Choroid plexus epithelial cell (primary cell): Measurements from ENCODE around the gene OLFML2B.

Experiments
- DNase-seq: peaks from one replicate; pipeline ENCODE4 v3.0.0-alpha.2; 2010; ENCODE audit warnings: low read depth
- H3K4me3 ChIP-seq: 2 replicates; pipeline ENCODE4 v1.5.1; 2011; ENCODE audit warnings: low read depth, mild to moderate bottlenecking, control low read depth, low read length, moderate library complexity
- CTCF ChIP-seq: conservative IDR thresholded peaks from 2 replicates; pipeline ENCODE4 v1.5.1; 2011; ENCODE audit warnings: low read depth, mild to moderate bottlenecking, control low read depth, inconsistent platforms, low read length, moderate library complexity

The OLFML2B gene

DNA sequence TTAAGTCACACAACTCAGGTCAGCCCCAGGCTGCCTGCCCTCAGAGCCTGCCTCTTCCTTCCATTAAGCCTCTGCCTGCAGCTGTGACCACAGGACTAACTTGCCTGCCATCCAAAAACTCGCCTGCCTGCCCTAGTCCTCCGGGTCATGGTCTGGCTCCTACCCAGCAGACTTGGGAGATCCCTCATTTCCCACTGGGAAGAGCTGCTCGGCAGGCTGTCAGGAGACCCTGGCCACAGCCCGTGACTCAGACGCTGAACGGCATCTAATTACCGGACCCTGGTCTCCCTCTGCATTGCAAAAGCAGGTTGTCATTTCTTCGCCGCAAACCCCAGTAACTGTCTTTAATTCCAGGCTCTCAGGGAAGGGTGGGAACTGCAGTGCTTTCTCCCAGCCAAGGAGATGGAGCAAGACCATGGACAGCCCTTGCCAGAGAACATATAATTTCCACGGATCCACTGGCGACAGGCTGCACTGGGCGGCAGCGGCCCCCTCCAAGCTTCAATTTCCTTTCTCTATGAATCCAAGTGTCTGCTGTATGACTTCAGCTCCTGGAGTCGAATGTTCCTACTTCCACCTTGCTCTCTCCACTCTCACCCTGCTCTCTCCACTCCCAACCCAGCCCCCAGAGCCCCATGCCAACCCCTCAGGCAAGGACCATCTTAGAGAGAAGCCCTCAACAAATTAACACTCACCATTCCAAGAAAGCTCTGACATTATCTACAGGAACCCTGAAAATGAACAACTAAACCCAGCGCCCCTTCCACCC lies 20.4 kb downstream of the OLFML2B start:
- peak; percentile 79 for DNase-seq
- TF ChIP-seq CTCF: no peak
- no peak overlapping the region for H3K4me3 ChIP-seq

- TF ChIP-seq CTCF: no peak
- H3K4me3 ChIP-seq: no peak overlapping the region
- DNase-seq: no peak
Measured at GRCh38 chr1:162000053-162000420, 23.6 kb downstream of the OLFML2B start.

DNA sequence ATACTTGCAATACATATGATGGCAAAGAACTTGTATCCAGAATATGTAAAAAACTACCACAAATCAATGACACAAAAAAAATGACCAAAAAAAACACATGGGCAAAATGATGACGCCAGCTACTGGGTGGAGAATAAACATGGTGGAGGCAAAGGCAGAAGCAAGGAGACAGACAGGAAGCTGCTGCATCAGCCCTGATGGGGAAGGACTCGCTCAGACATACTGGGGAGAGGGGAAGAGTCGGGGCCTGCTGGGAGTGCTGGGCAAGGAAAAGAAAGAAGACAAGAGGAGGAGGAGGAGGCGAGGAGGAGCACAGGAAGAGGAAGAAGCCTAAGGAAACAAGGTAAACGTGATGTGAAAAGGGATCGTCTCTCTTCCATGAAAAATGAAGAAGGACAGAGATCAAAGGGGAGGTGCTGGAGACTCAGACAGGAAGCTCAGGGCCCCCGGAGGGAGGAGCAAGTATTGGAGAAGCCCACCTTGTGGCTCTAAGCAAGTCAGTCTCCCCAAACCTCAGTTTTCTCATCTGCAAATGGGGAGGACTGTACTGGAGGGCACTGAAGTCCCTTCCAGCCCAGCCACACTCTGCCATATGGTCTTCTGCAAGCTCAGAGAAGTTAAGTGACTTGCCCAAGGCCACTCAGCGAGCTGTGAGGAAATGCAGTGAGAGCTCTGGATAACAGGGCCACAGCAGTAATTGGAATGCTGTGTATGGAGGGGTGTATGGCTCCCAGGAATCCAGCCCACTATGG lies 24.2 kb downstream of the OLFML2B start:
- no peak overlapping the region for H3K4me3 ChIP-seq
- DNase-seq: no peak
- no peak for TF ChIP-seq CTCF

GRCh38 chr1:161998811-161999210 lies 24.9 kb downstream of the OLFML2B start:
- no peak overlapping the region for H3K4me3 ChIP-seq
- DNase-seq: no peak
- TF ChIP-seq CTCF: no peak

DNA sequence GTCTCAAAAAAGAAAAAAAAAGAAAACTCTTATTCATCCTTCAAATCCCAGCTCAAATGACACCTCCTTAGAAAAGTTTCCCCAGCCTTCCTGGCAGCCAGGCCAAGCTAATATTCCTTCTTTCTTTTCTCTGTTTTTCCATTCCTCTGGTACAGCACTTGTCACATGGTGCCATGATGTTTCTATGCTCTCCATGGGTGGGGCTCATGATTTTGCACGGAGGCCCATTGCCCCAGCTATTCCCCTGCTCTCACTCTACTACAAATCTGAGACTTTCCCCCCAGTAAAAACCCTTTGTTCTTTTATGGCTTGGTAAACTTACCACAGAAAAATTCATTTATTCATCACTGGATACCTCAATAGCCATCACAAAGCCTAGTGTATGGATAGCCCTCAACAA lies 26.5 kb downstream of the OLFML2B start:
- DNase-seq: no peak
- no peak for TF ChIP-seq CTCF
- H3K4me3 ChIP-seq: no peak overlapping the region

GRCh38 chr1:161994175-161994668 lies 29.4 kb downstream of the OLFML2B start:
- TF ChIP-seq CTCF: no peak
- no peak overlapping the region for H3K4me3 ChIP-seq
- DNase-seq: no peak
